ENCODE results near the gene SLAMF1. TPM values are rescaled to one million over a fixed set of nuclear protein-coding genes. Genes with fewer than 3 reads are reported as not detected.

The SLAMF1 gene
- total RNA-seq, 1 donor from 2014 or later, result not detected

DNA sequence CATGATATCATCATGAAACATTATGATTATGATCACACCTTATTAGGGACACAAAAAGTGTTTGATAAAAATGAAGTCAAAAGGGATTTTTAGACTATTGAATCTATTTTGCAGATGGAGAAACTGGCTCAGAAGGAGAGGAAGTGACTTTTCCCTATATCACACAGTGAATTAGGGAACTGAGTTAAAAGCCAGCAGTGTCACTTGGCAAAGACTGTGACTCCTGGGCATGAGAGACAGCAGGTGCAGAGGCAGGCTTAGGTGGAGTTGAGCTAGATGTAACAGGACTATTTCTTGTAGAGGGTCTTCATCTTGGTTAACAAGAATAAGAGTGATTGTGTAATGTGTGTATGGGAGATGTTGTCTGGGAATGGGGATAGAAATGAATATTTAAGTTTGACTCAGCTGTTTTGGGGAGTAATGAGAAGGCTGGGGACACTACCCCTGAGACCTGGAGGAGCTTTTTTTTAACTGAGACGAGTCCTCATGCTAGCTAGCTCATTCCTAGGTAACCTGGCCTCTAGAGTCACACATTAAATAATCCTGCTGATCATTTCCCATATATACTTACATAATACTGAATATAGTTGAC, 66.5 kb downstream of the SLAMF1 start:
- H3K4me1 Mint-ChIP-seq (ENCODE audit: low read depth, unreplicated experiment), result no peaks in the 10 kb centered on the region
- TF ChIP-seq, protein P1, sequence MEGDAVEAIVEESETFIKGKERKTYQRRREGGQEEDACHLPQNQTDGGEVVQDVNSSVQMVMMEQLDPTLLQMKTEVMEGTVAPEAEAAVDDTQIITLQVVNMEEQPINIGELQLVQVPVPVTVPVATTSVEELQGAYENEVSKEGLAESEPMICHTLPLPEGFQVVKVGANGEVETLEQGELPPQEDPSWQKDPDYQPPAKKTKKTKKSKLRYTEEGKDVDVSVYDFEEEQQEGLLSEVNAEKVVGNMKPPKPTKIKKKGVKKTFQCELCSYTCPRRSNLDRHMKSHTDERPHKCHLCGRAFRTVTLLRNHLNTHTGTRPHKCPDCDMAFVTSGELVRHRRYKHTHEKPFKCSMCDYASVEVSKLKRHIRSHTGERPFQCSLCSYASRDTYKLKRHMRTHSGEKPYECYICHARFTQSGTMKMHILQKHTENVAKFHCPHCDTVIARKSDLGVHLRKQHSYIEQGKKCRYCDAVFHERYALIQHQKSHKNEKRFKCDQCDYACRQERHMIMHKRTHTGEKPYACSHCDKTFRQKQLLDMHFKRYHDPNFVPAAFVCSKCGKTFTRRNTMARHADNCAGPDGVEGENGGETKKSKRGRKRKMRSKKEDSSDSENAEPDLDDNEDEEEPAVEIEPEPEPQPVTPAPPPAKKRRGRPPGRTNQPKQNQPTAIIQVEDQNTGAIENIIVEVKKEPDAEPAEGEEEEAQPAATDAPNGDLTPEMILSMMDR (IDR thresholded peaks at IDR 0.05; ENCODE audit: partially characterized antibody, unreplicated experiment), result no peak
- H3K27ac Mint-ChIP-seq (ENCODE audit: unreplicated experiment), result no peak overlapping the region
- no peak overlapping the region for H3K4me3 Mint-ChIP-seq (ENCODE audit: unreplicated experiment)
- DNase-seq, result no peak
- H3K27me3 Mint-ChIP-seq (ENCODE audit: unreplicated experiment), result no peaks in the 10 kb centered on the region
- no peaks in the 10 kb centered on the region for H3K36me3 Mint-ChIP-seq (ENCODE audit: unreplicated experiment)
- H3K9me3 Mint-ChIP-seq (ENCODE audit: unreplicated experiment), result peaks cover 2% of the 10 kb centered on the region

DNA sequence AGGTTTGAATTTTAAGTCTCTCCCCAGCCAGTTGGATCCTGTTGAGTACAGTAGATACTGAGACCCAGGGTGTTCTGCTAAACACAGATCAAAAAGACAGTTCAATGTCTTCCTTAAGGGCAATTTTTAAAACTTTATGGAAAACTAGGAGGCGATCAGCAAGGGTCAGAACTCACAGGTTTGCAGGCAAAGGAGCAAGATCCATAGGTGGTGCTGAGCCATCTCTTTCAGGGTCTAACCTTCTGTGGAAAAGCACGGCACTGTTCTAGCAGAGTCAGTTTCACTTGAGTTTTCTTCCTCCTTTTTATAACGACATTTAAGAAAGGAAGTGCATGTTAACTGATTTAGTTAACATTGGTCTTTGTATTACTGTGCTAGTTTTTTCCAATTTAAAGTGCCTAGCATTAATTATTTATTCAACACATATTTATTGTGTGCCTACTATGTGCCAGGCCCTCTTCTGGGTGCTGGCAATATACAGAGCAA, 67.6 kb downstream of the SLAMF1 start, which contains the start of gene CD84:
TSS of gene CD84 (minus strand) at position 281 of the 486 bp plus-strand sequence. CDS start at position 222, 59 bp downstream.
- H3K4me1 Mint-ChIP-seq (ENCODE audit: low read depth, unreplicated experiment), result no peaks in the 10 kb centered on the region
- no peaks in the 10 kb centered on the region for H3K36me3 Mint-ChIP-seq (ENCODE audit: unreplicated experiment)
- no peaks in the 10 kb centered on the region for H3K27me3 Mint-ChIP-seq (ENCODE audit: unreplicated experiment)
- H3K9me3 Mint-ChIP-seq (ENCODE audit: unreplicated experiment), result peaks cover 2% of the 10 kb centered on the region
- TF ChIP-seq, protein P1 (IDR thresholded peaks at IDR 0.05; ENCODE audit: partially characterized antibody, unreplicated experiment), result no peak
- H3K4me3 Mint-ChIP-seq (ENCODE audit: unreplicated experiment), result no peak within 1 kb of the TSS
- no peak for DNase-seq
- H3K27ac Mint-ChIP-seq (ENCODE audit: unreplicated experiment), result no peak within 1 kb of the TSS

DNA sequence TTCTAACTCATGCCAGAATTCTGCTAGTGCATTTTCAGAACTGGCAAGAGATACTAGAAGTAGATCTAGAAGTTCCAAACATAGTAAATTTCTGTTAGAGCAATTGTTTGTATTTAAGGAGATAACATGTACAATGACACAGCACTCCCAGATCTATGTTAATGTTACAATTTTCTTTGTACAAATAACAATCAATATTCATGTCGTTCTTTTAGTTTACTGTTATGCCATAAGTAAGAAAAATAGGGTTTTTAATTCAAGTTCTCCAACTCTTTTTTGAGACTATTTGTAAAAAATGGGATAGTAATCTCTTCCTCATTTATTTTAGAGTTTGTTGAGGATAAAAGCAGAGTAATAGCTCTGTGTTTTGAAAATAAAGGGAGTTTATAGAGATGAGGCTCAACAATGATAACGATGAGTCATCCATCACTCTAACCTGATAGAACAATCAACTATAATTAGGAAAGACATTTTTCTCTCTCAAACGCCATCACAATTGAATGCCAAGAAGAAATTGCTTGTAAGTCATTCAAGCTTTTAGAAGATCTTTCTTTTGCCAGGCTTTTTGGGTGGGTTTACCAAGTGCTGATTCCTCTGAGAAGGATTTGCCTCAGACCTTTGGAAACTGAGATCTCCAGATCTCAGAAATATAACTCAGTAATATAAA, 68.2 kb downstream of the SLAMF1 start:
- no peaks in the 10 kb centered on the region for H3K4me1 Mint-ChIP-seq (ENCODE audit: low read depth, unreplicated experiment)
- no peak overlapping the region for H3K27ac Mint-ChIP-seq (ENCODE audit: unreplicated experiment)
- TF ChIP-seq, protein P1 (IDR thresholded peaks at IDR 0.05; ENCODE audit: partially characterized antibody, unreplicated experiment), result no peak
- no peaks in the 10 kb centered on the region for H3K27me3 Mint-ChIP-seq (ENCODE audit: unreplicated experiment)
- DNase-seq, result no peak
- no peaks in the 10 kb centered on the region for H3K9me3 Mint-ChIP-seq (ENCODE audit: unreplicated experiment)
- H3K36me3 Mint-ChIP-seq (ENCODE audit: unreplicated experiment), result no peaks in the 10 kb centered on the region
- no peak overlapping the region for H3K4me3 Mint-ChIP-seq (ENCODE audit: unreplicated experiment)

DNA sequence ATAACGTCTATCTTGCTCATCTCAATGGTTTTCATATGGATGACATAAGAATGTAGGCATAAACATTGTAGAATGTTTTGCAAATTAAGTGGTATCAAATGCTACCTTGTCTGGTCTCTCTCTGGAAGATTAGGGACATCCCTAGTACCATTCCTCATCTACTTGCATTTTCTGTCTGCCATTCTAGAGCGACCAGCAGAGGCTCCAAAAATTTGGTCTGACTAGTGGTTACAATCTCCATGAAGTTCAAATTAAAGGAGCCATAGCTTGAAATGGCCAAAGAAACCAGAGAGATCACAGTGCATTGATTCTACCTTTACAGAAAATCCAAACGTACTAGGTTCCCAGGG, 68.7 kb downstream of the SLAMF1 start:
- TF ChIP-seq, protein P1 (IDR thresholded peaks at IDR 0.05; ENCODE audit: partially characterized antibody, unreplicated experiment), result no peak
- Mint-ChIP-seq H3K36me3 (ENCODE audit: unreplicated experiment) (no peaks in the 10 kb centered on the region), H3K9me3 (ENCODE audit: unreplicated experiment) (no peaks in the 10 kb centered on the region), H3K27ac (ENCODE audit: unreplicated experiment) (no peak overlapping the region), H3K27me3 (ENCODE audit: unreplicated experiment) (no peaks in the 10 kb centered on the region), H3K4me3 (ENCODE audit: unreplicated experiment) (no peak overlapping the region), H3K4me1 (ENCODE audit: low read depth, unreplicated experiment) (no peaks in the 10 kb centered on the region)
- no peak for DNase-seq

DNA sequence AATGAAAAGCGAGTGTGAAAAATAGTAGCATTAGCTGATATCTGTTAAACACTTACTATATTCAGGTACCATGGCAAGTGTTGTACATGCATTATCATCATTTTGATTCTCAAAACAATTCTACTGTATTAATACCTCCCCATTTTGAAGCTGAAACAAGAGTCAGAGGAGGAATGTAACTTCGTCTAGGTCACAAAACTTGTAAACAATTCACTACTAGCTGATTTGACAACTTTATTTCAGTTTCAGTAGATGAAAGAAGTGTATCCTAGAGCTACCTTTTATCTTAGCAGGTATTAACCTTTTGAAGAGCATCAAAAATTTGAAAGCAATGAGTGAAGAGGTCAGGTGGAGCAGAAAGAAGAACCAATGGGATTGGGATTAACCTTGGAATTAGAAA, 69.2 kb downstream of the SLAMF1 start:
- Mint-ChIP-seq H3K4me1 (ENCODE audit: low read depth, unreplicated experiment) (no peaks in the 10 kb centered on the region), H3K9me3 (ENCODE audit: unreplicated experiment) (no peaks in the 10 kb centered on the region), H3K4me3 (ENCODE audit: unreplicated experiment) (no peak overlapping the region), H3K36me3 (ENCODE audit: unreplicated experiment) (no peaks in the 10 kb centered on the region), H3K27ac (ENCODE audit: unreplicated experiment) (no peak overlapping the region), H3K27me3 (ENCODE audit: unreplicated experiment) (no peaks in the 10 kb centered on the region)
- TF ChIP-seq, protein P1 (IDR thresholded peaks at IDR 0.05; ENCODE audit: partially characterized antibody, unreplicated experiment), result no peak
- DNase-seq, result no peak

Measured in glutamatergic neuron (in vitro differentiated cells).